ENCODE data around the gene CDC25B. TPM values are rescaled to one million over a fixed set of nuclear protein-coding genes. Genes with fewer than 3 reads are reported as not detected.

The CDC25B gene
- total RNA-seq, 1 donor = 51.0 TPM

DNA sequence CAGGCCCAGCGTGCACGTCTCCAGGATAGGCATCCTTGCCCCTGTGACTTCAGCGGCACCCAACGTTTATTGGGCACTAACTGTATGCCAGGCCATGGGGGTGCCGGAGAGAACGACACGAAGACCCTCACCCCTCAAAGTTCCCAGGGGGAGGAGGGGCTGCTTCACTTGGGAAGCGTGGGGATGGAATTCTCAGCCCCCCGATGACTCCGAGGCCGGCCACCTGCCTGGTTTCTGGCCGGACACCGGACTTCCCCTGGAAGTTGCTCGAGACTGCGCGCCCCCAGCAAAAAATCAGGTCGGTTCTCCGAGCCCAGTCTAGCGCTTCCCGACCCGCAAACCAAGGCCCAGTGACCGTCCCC, 50.2 kb downstream of the CDC25B start:
- TF ChIP-seq, protein P1, sequence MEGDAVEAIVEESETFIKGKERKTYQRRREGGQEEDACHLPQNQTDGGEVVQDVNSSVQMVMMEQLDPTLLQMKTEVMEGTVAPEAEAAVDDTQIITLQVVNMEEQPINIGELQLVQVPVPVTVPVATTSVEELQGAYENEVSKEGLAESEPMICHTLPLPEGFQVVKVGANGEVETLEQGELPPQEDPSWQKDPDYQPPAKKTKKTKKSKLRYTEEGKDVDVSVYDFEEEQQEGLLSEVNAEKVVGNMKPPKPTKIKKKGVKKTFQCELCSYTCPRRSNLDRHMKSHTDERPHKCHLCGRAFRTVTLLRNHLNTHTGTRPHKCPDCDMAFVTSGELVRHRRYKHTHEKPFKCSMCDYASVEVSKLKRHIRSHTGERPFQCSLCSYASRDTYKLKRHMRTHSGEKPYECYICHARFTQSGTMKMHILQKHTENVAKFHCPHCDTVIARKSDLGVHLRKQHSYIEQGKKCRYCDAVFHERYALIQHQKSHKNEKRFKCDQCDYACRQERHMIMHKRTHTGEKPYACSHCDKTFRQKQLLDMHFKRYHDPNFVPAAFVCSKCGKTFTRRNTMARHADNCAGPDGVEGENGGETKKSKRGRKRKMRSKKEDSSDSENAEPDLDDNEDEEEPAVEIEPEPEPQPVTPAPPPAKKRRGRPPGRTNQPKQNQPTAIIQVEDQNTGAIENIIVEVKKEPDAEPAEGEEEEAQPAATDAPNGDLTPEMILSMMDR (IDR thresholded peaks at IDR 0.05; ENCODE audit: insufficient read depth, low read length) = no peak
- DNase-seq (ENCODE audit: low read depth) = no peak
- peak overlapping the region; percentile 85 for H3K4me3 ChIP-seq (ENCODE audit: low read depth, low read length)

DNA sequence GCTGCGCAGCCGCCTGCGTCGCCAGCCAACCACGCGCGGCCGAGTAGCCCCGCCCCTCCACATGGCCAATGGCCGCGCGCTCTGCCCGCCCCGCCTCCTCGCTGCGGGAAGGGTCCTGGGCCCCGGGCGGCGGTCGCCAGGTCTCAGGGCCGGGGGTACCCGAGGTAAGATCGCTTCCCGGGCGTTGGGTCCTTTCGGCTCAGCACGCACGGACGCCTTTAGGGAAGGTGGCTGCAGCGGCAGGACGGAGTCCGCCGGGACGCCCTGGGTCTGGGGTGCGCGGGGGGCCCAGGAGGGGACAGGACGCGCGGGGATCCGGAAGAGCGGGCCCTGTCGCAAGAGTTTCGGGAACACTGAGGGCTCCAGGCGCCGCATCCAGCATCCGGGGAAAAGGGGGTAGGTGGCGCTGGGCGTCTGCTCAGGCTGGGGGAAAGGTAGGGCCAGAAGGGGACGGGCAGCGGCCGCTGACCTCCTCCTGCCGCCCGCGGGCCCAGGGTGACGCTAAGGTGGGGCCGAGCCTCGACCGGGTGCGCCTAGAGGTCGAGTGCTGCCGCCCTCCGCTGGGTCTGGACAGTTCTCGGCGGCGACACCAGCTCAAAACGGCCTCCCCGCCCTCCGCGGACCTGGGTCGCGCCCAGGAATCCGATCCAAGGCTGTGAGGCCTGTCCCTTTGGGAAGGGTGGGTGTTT, 50.8 kb downstream of the CDC25B start, which contains the start of gene MAVS:
Gene MAVS (plus strand): TSS at position 95 of the 689 bp plus-strand sequence. CDS start 7,791 bp downstream, outside the sequence.
- peak; percentile 67 for DNase-seq (ENCODE audit: low read depth)
- TF ChIP-seq, protein P1 (IDR thresholded peaks at IDR 0.05; ENCODE audit: insufficient read depth, low read length) = no peak
- H3K4me3 ChIP-seq (ENCODE audit: low read depth, low read length) = peak within 1 kb of the TSS; percentile 85

DNA sequence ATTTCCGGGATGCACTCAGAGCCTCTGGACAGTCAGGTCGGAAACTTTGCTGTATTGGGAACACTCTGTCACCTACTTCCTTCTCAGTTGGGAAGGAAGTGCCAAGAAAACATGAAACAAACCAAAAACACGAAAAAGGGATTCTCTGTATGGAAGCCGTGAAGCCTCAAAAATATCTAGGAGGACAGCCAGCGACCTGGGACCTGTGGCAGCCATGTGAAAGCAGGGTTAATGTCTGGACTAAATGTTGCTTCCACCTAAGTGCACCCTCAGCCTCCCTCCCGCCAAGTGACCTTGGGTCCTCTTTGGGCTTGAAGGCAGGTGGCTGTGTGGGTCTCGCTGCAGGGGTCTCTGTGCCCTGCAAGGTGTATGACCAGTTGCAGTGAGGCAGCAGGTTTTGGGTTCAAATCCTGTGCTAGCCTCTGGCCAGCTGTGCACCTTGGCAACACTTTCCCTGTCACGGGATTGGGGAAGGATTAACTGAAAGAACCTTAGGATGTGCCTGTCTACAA, 51.4 kb downstream of the CDC25B start:
- DNase-seq (ENCODE audit: low read depth) = peak; percentile 26
- TF ChIP-seq, protein P1 (IDR thresholded peaks at IDR 0.05; ENCODE audit: insufficient read depth, low read length) = no peak
- peak overlapping the region; percentile 85 for H3K4me3 ChIP-seq (ENCODE audit: low read depth, low read length)

DNA sequence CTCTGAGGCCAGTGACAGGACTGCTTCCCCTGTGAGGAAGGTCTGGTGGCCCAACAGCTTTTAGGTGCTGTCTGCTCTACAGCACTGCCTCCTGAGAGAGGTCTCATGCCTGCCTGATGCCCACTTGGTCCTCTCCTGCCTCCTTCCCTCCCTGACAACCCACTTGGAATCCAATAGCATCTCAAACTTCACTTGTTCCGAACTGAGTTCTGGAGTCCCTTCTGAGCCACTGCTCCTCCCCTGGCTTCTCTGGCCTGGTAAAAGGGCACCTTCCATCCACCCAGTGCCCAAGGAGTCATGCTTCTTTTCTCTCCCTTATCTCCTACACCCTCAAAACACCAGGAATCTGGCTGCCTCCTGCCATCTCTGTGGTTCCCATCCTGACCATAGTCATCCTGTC, 52.5 kb downstream of the CDC25B start:
- TF ChIP-seq, protein P1 (IDR thresholded peaks at IDR 0.05; ENCODE audit: insufficient read depth, low read length) = no peak
- peak overlapping the region; percentile 9 for H3K4me3 ChIP-seq (ENCODE audit: low read depth, low read length)
- no peak for DNase-seq (ENCODE audit: low read depth)

DNA sequence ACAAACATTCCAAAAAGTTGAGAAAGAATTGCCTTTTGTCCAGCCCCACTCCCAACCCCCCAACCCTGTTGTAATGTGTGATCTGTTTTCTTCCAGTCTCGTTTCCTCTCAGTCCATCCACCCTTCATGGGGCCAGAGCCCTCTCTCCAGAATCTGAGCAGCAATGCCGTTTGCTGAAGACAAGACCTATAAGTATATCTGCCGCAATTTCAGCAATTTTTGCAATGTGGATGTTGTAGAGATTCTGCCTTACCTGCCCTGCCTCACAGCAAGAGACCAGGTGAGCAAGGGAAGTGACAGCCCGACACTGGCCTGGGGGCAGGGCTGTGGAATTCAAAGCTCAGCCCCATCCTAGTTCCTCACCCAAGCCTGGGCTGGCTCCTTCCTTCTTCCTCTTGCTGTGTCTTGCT, 58.4 kb downstream of the CDC25B start:
- TF ChIP-seq, protein P1 (IDR thresholded peaks at IDR 0.05; ENCODE audit: insufficient read depth, low read length) = no peak
- H3K4me3 ChIP-seq (ENCODE audit: low read depth, low read length) = no peak overlapping the region
- no peak for DNase-seq (ENCODE audit: low read depth)

Other genes with a start within 250 kb of the CDC25B start
- gene GFRA4, start 132.9 kb upstream of the CDC25B start, total RNA-seq (ENCODE audit: low replicate concordance) = not detected in 2 replicates
- 68.6 and 145 TPM in 2 replicates for gene ADAM33, start 114.3 kb upstream of the CDC25B start, total RNA-seq (ENCODE audit: low replicate concordance)
- 0.08 TPM in 1 of 2 replicates, not detected in the other for gene SIGLEC1, start 83.7 kb upstream of the CDC25B start, total RNA-seq (ENCODE audit: low replicate concordance)
- gene HSPA12B, start 63.6 kb upstream of the CDC25B start, total RNA-seq (ENCODE audit: low replicate concordance) = 0.18 and 8.3 TPM in 2 replicates
- 28.4 and 37.7 TPM in 2 replicates for gene ADISSP, start 28.6 kb upstream of the CDC25B start, total RNA-seq (ENCODE audit: low replicate concordance)
- 0.09 TPM in 1 of 2 replicates, not detected in the other for gene SPEF1, start 14.9 kb upstream of the CDC25B start, total RNA-seq (ENCODE audit: low replicate concordance)
- 94.8 and 170 TPM in 2 replicates for gene CENPB, start 9.6 kb upstream of the CDC25B start, total RNA-seq (ENCODE audit: low replicate concordance)
- gene AP5S1, start 24.2 kb downstream of the CDC25B start, total RNA-seq (ENCODE audit: low replicate concordance) = 9.4 and 20.4 TPM in 2 replicates
- gene MAVS, start 50.5 kb downstream of the CDC25B start, total RNA-seq (ENCODE audit: low replicate concordance) = 16.4 and 23.7 TPM in 2 replicates
- gene PANK2, start 93.1 kb downstream of the CDC25B start, total RNA-seq (ENCODE audit: low replicate concordance) = 54.9 and 102 TPM in 2 replicates
- gene RNF24, start 219.2 kb downstream of the CDC25B start, total RNA-seq (ENCODE audit: low replicate concordance) = 17.6 and 61.2 TPM in 2 replicates

Data from fibroblast of the aortic adventitia (primary cell).